GM10266 (cell line): ENCODE results near the gene ADAM17.

Source experiments
- DNase-seq: peaks from one replicate; pipeline ENCODE4 v3.0.0; 2012; ENCODE audit errors: extremely low spot score
- CTCF ChIP-seq: IDR thresholded peaks from 2 replicates; pipeline ENCODE4 v1.5.1; 2012; ENCODE audit warnings: mild to moderate bottlenecking, low read depth; ENCODE audit not compliant: control insufficient read depth, insufficient read depth; ENCODE audit errors: missing control alignments

ADAM17 gene

DNA sequence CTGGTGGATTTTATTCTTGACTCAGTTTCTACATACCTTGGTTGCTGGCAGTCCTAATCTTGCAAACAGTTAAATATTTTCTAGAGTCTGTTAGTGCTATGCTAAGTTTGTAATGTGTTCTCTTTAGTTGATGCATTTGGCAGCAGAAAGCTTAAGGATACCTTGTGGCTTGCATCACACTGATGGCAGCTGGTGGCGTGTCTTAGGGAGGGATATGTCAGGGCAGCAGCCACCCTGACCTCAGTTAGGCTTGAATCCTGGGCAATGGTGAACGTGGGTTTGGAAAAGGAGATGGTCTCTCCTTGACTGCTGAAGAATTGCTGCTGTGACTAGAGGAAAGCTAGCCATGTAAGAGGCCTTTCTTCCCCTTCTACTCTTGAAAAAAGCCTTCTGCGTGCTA, 77.1 kb downstream of the ADAM17 start:
- no peak for TF ChIP-seq CTCF
- DNase-seq: no peak

- no peak for TF ChIP-seq CTCF
These were observed 77.7 kb downstream of the ADAM17 start for GRCh38 chr2:9477914-9478313.

DNA sequence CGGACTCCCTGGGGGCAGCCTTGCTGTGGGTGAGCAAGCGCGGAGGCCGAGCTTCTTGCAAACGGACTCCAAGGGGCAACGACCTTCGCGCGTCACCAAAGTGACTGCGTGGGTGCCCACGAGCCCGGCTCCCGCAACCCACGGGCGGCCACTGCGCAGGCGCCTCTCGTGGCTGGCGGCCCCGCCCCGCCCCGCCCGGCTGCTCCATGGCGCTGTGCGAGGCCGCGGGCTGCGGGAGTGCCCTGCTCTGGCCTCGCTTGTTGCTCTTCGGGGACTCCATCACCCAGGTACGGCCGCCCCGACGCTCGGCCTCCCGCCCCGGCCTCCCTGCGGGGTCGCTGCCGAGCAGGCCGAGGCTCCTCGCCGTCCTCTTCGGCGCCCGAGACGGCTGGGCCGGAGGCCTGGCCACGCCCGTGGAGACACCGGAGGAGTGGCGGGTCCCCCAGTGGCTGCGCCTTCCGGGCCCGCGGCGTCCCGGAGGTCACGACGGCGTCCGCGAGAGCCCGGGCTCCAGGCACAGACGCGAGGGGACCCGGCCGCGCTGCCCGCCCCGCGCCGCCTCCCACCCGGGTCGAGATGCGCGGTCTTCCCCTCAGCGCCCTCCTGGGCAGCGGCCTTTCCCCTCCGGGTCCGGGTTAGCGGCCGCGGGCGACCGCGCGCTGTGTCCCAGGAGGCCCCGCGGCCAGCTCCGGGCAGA, 81.1 kb downstream of the ADAM17 start, which contains the start of gene IAH1:
IAH1 (plus strand) TSS at position 191 of the 697 bp plus-strand sequence; CDS start at position 207, 16 bp downstream.
- TF ChIP-seq CTCF: no peak

More at GRCh38 chr2:9477914-9478313, 77.7 kb downstream of the ADAM17 start:
- DNase-seq: no peak

DNA sequence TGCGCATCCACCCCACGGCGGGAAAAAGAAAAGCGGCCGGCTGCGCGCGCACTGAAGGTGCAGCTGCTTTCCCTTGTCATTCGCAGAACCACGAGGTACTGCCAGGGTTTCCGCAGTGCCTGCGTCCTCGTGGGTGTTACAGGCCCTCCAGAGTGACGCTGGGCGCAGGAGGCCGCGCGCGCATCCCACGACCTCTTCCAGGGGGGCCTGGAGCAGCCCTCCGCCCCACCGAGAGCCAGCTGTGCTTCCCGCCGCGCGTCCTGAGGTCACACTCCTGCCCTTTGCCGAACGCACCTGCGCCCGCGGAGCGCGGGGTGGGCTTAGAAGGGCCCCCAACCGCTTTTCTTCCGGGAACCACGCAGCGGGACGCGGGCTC, 81.7 kb downstream of the ADAM17 start:
- no peak for TF ChIP-seq CTCF
- DNase-seq: peak; percentile 68

More for the DNA sequence above, 81.1 kb downstream of the ADAM17 start, which contains the start of gene IAH1:
- peak; percentile 91 for DNase-seq

DNA sequence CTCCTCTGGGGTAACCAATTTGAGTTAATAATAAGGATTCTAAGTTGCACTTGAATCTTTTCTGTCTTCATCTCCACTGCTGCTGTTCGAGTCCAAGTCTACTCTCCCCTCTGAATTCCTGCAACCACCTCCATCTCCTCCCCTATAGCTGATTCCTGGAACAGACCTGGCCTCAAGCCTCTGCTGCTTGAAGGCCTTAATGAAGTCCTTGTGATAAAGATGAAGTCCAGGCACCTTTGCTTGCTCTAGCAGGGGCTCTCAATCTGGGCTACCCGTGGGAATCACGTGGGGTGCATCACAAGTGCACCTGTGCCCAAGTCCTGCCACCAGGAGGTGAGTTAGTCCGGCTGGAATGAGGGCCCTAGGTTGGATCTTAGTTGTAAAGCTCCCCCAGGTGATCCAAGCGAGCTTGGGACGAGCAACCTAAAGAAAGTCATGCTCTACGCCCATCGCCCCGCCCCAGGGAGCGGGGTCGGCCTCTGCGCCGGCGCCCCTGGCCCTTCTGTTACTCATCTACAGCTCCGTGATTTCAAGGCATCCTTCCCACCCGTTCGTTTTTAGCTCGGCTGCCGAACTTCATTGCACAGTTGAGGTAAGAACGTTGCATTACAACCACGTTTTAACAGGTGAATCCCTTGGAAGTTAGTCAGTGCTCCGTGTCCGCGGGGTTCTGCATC, 82.2 kb downstream of the ADAM17 start:
- TF ChIP-seq CTCF: no peak
- DNase-seq: peak; percentile 43

- no peak for TF ChIP-seq CTCF
These were observed 83.1 kb downstream of the ADAM17 start for GRCh38 chr2:9472511-9472910.

GRCh38 chr2:9471206-9471605, 84.4 kb downstream of the ADAM17 start:
- DNase-seq: no peak
- no peak for TF ChIP-seq CTCF

More at GRCh38 chr2:9472511-9472910, 83.1 kb downstream of the ADAM17 start:
- no peak for DNase-seq
